Activated CD4-positive, alpha-beta T cell treated with anti-CD3 and anti-CD28 coated beads for 36 hours (primary cell): ENCODE data around the gene C14orf132. TPM values are rescaled to one million over a fixed set of nuclear protein-coding genes. Genes with fewer than 3 reads are reported as not detected.

Source experiments
- ATAC-seq: fragments of 200-7000 bp; cut with Tn5 transposase; one replicate; pipeline ENCODE4 v1.10.0; 2021; ENCODE audit warnings: mild to moderate bottlenecking, moderate library complexity
- CTCF ChIA-PET: fragments of 350-600 bp; sonication (Branson Sonifier 250); formaldehyde crosslinking; loops from one replicate; lab custom pipeline; 2021; ENCODE audit warnings: antibody characterized with exemption; lab: Charles Lee
- POLR2A ChIA-PET: fragments of 350-600 bp; sonication (Branson Sonifier 250); formaldehyde crosslinking; loops from one replicate; lab custom pipeline; 2021; ENCODE audit warnings: antibody characterized with exemption, inconsistent platforms; lab: Charles Lee
- DNase-seq: peaks from one replicate; pipeline ENCODE4 v3.0.0-alpha.2; 2020
- H3K27ac Mint-ChIP-seq: one replicate; pipeline ENCODE4 v1.8.0; 2021; ENCODE audit warnings: mixed read lengths
- H3K27me3 Mint-ChIP-seq: one replicate; pipeline ENCODE4 v1.8.0; 2021; ENCODE audit warnings: mixed read lengths
- H3K36me3 Mint-ChIP-seq: one replicate; pipeline ENCODE4 v1.8.0; 2021; ENCODE audit warnings: low read depth, mixed read lengths
- H3K4me1 Mint-ChIP-seq: one replicate; pipeline ENCODE4 v1.8.0; 2021; ENCODE audit warnings: mixed read lengths
- H3K4me3 Mint-ChIP-seq: one replicate; pipeline ENCODE4 v1.8.0; 2021; ENCODE audit warnings: mild to moderate bottlenecking, moderate library complexity, mixed read lengths
- H3K9me3 Mint-ChIP-seq: one replicate; pipeline ENCODE4 v1.8.0; 2021; ENCODE audit warnings: low read depth, mixed read lengths
- intact Hi-C, 2 experiments: fragments of 100-400 bp; cut with DNase I in 1 of 2; cut with micrococcal nuclease in 1 of 2; formaldehyde crosslinking; loops; one replicate each; pipeline versions ENCODE4 v1.14.2 to v1.15.1; 2022 to 2024; cut with DNase I, micrococcal nuclease
- total RNA-seq, 2 experiments: library from RNA; stranded (reverse); gene quantifications; one replicate each; pipeline ENCODE4 v1.2.3, GENCODE V29; 2021

Gene C14orf132
- total RNA-seq, 2 experiments from 2014 or later = 4.1 to 4.3 TPM

DNA sequence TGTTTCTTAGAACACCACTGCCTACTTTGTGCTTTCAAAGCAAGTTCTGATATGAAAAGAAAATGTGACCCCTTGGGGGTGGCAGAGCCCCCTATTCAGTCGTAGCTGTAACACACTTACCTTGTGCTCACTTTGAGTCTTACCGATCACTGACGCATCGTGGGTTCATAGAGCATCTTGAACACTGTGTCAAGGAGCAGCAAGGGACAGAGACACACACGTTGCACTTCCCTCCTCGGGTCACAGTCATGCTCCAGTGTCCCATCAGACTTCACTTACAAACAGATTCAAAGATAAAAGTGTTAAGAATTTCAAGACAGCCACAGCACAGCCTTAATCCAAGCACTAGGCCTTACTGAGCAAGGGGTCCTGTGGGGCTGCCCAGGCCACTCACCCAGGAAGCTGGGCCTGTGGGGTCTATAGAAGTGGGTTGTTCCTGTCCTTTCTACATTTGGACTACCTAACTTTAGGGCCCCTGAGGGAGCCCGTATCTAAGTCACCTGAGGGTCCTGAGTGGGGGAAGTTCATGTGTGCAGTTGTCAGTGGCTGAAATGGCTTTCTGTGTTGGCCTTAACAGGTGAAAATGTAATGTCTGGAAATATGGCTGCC, 90.1 kb downstream of the C14orf132 start:
- Mint-ChIP-seq H3K9me3 (no peaks in the 10 kb centered on the region), H3K4me3 (no peak overlapping the region), H3K27me3 (peaks cover 3% of the 10 kb centered on the region), H3K27ac (no peak overlapping the region), H3K4me1 (peaks cover 35% of the 10 kb centered on the region), H3K36me3 (no peaks in the 10 kb centered on the region)
- ChIA-PET POLR2A (no interaction called here), CTCF (interaction anchor here (0.9 kb wide), 1 partner anchor 44 kb away, joined by 4 read pairs; no protein-coding TSS in a partner anchor)
- ATAC-seq (no peak), DNase-seq (no peak)
- intact Hi-C loops = no loop called here

DNA sequence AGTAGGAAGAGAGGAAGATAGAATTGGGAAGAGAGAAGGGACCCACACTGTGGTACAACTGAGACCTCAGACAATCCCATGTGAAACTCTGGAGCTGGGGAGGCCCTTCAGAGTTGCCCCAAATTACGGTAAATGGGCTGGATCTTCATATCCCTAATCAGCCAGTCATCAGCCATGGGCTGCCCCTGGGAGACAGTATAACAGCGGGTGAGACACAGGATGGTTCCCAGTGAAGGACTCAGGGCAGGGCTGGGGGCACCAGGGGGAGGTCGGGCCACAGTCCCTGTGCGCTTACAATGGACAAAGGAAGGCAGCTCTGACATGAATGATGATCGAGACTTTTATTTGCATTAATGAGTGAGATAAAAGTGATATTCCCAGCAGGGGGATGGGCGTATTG, 91.2 kb downstream of the C14orf132 start:
- Mint-ChIP-seq H3K9me3 (no peaks in the 10 kb centered on the region), H3K4me1 (peaks cover 26% of the 10 kb centered on the region), H3K27ac (no peak overlapping the region), H3K27me3 (peaks cover 3% of the 10 kb centered on the region), H3K4me3 (no peak overlapping the region), H3K36me3 (no peaks in the 10 kb centered on the region)
- POLR2A ChIA-PET = no interaction called here
- CTCF ChIA-PET = no interaction called here
- no peak for DNase-seq
- no peak for ATAC-seq
- intact Hi-C loops = no loop called here

- Mint-ChIP-seq H3K4me1 (peaks cover 21% of the 10 kb centered on the region), H3K27ac (no peak overlapping the region)
- intact Hi-C loops = no loop called here
Observed at GRCh38 chr14:96130854-96131253, 91.7 kb downstream of the C14orf132 start.

GRCh38 chr14:96131836-96132235, 92.7 kb downstream of the C14orf132 start:
- intact Hi-C loops = no loop called here
- Mint-ChIP-seq H3K27ac (no peak overlapping the region), H3K9me3 (no peaks in the 10 kb centered on the region), H3K4me3 (no peak overlapping the region), H3K27me3 (peaks cover 3% of the 10 kb centered on the region), H3K4me1 (peaks cover 11% of the 10 kb centered on the region), H3K36me3 (no peaks in the 10 kb centered on the region)
- DNase-seq = no peak
- ATAC-seq = no peak
- CTCF ChIA-PET = no interaction called here
- POLR2A ChIA-PET = no interaction called here

More at GRCh38 chr14:96130854-96131253, 91.7 kb downstream of the C14orf132 start:
- Mint-ChIP-seq H3K36me3 (no peaks in the 10 kb centered on the region), H3K4me3 (no peak overlapping the region), H3K27me3 (peaks cover 3% of the 10 kb centered on the region), H3K9me3 (no peaks in the 10 kb centered on the region)
- ChIA-PET POLR2A (no interaction called here), CTCF (no interaction called here)
- no peak for ATAC-seq
- DNase-seq = no peak

GRCh38 chr14:96134508-96134907, 95.3 kb downstream of the C14orf132 start:
- Mint-ChIP-seq H3K9me3 (peaks cover 11% of the 10 kb centered on the region), H3K27me3 (peaks cover 5% of the 10 kb centered on the region), H3K4me1 (no peaks in the 10 kb centered on the region), H3K36me3 (no peaks in the 10 kb centered on the region), H3K4me3 (no peak overlapping the region), H3K27ac (no peak overlapping the region)
- DNase-seq (no peak), ATAC-seq (no peak)
- intact Hi-C loops = no loop called here
- ChIA-PET POLR2A (no interaction called here), CTCF (interaction anchor here (0.7 to 0.8 kb wide), 2 partner anchors 9 to 25 kb away, joined by 3 to 4 read pairs; no protein-coding TSS in a partner anchor)

- Mint-ChIP-seq H3K27ac (no peak overlapping the region), H3K4me3 (no peak overlapping the region), H3K27me3 (peaks cover 5% of the 10 kb centered on the region), H3K4me1 (no peaks in the 10 kb centered on the region), H3K36me3 (no peaks in the 10 kb centered on the region), H3K9me3 (peaks cover 11% of the 10 kb centered on the region)
- intact Hi-C loops = no loop called here
- CTCF ChIA-PET = interaction anchor here (0.8 kb wide), 2 partner anchors 9 to 46 kb away, joined by 3 to 4 read pairs; no protein-coding TSS in a partner anchor
- DNase-seq (no peak), ATAC-seq (no peak)
- POLR2A ChIA-PET = no interaction called here
Observed at GRCh38 chr14:96135285-96135684, 96.1 kb downstream of the C14orf132 start.

- Mint-ChIP-seq H3K36me3 (no peaks in the 10 kb centered on the region), H3K27ac (no peak overlapping the region), H3K4me1 (no peaks in the 10 kb centered on the region), H3K9me3 (peaks cover 11% of the 10 kb centered on the region), H3K27me3 (peaks cover 5% of the 10 kb centered on the region), H3K4me3 (no peak overlapping the region)
- DNase-seq (peak; percentile 27), ATAC-seq (no peak)
- CTCF ChIA-PET = no interaction called here
- intact Hi-C loops = no loop called here
- POLR2A ChIA-PET = no interaction called here
Observed at GRCh38 chr14:96136371-96137005, 97.3 kb downstream of the C14orf132 start.

- Mint-ChIP-seq H3K4me1 (no peaks in the 10 kb centered on the region), H3K4me3 (no peak overlapping the region), H3K9me3 (peaks cover 11% of the 10 kb centered on the region), H3K36me3 (no peaks in the 10 kb centered on the region), H3K27me3 (peaks cover 4% of the 10 kb centered on the region), H3K27ac (no peak overlapping the region)
- no peak for DNase-seq
- CTCF ChIA-PET = interaction anchor here (0.7 kb wide), 1 partner anchor 58 kb away, joined by 3 read pairs; no protein-coding TSS in a partner anchor
- POLR2A ChIA-PET = no interaction called here
- no peak for ATAC-seq
- intact Hi-C loops = no loop called here
Observed at GRCh38 chr14:96138241-96138640, 99.1 kb downstream of the C14orf132 start.

DNA sequence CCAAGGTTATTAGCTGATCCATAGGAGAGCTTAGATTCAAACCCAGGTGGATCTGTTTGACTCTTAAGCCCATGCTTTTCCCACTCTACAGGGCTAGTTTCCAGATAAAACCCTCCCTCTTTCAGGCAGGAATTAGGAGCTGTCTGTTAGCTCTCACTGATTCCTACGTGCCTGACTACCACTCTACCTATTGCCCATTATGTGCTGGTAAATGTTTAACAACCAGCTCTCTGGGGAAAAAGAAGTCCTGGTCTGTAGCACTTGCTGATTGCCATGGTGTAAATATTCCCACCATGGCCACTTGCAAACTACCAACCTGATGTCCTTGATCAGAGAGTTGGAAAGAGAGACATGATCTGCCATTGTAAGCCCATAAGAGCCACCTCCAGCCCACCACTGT, 100.0 kb downstream of the C14orf132 start:
- ChIA-PET POLR2A (no interaction called here), CTCF (interaction anchor here (0.6 to 0.8 kb wide), 3 partner anchors 20 to 114 kb away, joined by 3 read pairs; no protein-coding TSS in a partner anchor)
- intact Hi-C loops = no loop called here
- no peaks in the 10 kb centered on the region for H3K36me3 Mint-ChIP-seq
- H3K27ac Mint-ChIP-seq = no peak overlapping the region
- H3K4me1 Mint-ChIP-seq = no peaks in the 10 kb centered on the region
- H3K9me3 Mint-ChIP-seq = peaks cover 11% of the 10 kb centered on the region
- H3K27me3 Mint-ChIP-seq = peaks cover 4% of the 10 kb centered on the region
- ATAC-seq (no peak), DNase-seq (no peak)
- no peak overlapping the region for H3K4me3 Mint-ChIP-seq

DNA sequence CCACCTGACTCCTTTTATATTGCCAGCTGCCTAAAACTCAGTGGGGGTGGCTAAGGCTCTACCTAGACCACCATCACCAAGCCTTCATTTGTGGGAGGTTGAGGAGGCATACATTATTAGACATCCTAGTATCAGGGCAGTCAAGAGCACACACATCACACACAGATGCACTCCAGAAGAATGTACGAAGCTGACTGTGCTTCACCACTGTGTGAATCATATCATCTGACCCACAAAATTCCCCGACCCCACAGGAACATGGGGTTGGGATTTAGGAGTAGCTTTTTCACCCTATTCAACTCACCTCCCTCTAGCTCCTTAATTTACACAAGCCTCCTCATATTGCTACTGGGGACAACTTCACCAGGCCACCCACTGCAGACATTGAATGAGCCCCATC, 100.7 kb downstream of the C14orf132 start:
- H3K27me3 Mint-ChIP-seq = peaks cover 4% of the 10 kb centered on the region
- H3K9me3 Mint-ChIP-seq = peaks cover 13% of the 10 kb centered on the region
- H3K4me1 Mint-ChIP-seq = no peaks in the 10 kb centered on the region
- CTCF ChIA-PET = no interaction called here
- DNase-seq (no peak), ATAC-seq (no peak)
- intact Hi-C loops = no loop called here
- H3K36me3 Mint-ChIP-seq = no peaks in the 10 kb centered on the region
- POLR2A ChIA-PET = no interaction called here
- H3K4me3 Mint-ChIP-seq = no peak overlapping the region
- H3K27ac Mint-ChIP-seq = no peak overlapping the region

DNA sequence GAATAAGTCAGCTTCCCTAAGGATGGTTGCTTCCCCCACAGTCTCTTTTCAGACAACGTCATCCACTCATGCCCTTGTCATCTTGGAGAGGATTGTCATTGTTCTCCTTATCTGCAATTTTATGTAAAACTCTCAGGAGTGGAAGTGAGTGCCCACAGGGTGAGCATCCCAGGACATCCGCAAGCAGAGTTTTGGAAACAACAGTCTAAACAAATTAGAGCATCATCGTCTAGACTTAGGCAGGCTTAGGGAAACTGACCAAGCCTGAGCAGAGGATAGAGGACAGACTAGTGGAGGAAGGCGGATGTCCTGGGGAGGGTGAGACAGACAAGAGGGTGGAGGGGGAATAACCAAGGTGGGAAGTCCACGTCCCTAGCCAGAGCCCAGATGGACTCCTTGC, 101.8 kb downstream of the C14orf132 start:
- H3K4me3 Mint-ChIP-seq = no peak overlapping the region
- ATAC-seq (no peak), DNase-seq (no peak)
- intact Hi-C loops = no loop called here
- peaks cover 13% of the 10 kb centered on the region for H3K9me3 Mint-ChIP-seq
- H3K27me3 Mint-ChIP-seq = peaks cover 4% of the 10 kb centered on the region
- H3K27ac Mint-ChIP-seq = no peak overlapping the region
- H3K4me1 Mint-ChIP-seq = no peaks in the 10 kb centered on the region
- CTCF ChIA-PET = interaction anchor here (0.8 to 1.0 kb wide), 2 partner anchors 15 to 22 kb away, joined by 3 read pairs; no protein-coding TSS in a partner anchor
- no peaks in the 10 kb centered on the region for H3K36me3 Mint-ChIP-seq
- POLR2A ChIA-PET = no interaction called here
